LNCAP (cell line): ENCODE data around the gene SLC2A4.

Experiments used
- CTCF ChIP-seq: fragments of 450-650 bp; IDR thresholded peaks from 2 replicates; pipeline ENCODE4 v1.5.1; 2017; ENCODE audit warnings: mild to moderate bottlenecking

SLC2A4 gene

GRCh38 chr17:7292729-7293128 lies 11.2 kb downstream of the SLC2A4 start:
- no peak for TF ChIP-seq CTCF

GRCh38 chr17:7293159-7293558 lies 11.6 kb downstream of the SLC2A4 start:
- no peak for TF ChIP-seq CTCF

- no peak for TF ChIP-seq CTCF
Measured at GRCh38 chr17:7293816-7294613, 12.5 kb downstream of the SLC2A4 start.

- no peak for TF ChIP-seq CTCF
Measured at GRCh38 chr17:7294614-7295153, 13.2 kb downstream of the SLC2A4 start, which contains the start of gene YBX2. Gene YBX2 (minus strand): TSS chr17:7294639. CDS start chr17:7294500, 139 bp downstream.

- no peak for TF ChIP-seq CTCF
Measured at GRCh38 chr17:7295230-7296180, 14.0 kb downstream of the SLC2A4 start.

- TF ChIP-seq CTCF, result peak; percentile 74
Measured at GRCh38 chr17:7296189-7296861, 14.8 kb downstream of the SLC2A4 start.

- no peak for TF ChIP-seq CTCF
Measured at GRCh38 chr17:7304179-7304578, 22.7 kb downstream of the SLC2A4 start.
